DOHH2 (cell line): Measurements from ENCODE around the gene B4GALNT1.

Experiments
- H3F3A ChIP-seq: fragments of 200-600 bp; sonication (generic), shearing (Covaris generic); 2 replicates; pipeline ENCODE4 v1.6.0; 2016; ENCODE audit warnings: antibody characterized with exemption, mild to moderate bottlenecking; ENCODE audit not compliant: control insufficient read depth, insufficient read depth
- H3K27ac ChIP-seq: fragments of 200-600 bp; sonication (generic); 2 replicates; pipeline ENCODE4 v1.5.1; 2014; ENCODE audit warnings: low read depth, mild to moderate bottlenecking, low read length, moderate library complexity
- H3K27me3 ChIP-seq: fragments of 200-600 bp; sonication (generic); 2 replicates; pipeline ENCODE4 v1.6.1; 2014; ENCODE audit warnings: mild to moderate bottlenecking, low read length, mixed read lengths; ENCODE audit not compliant: control insufficient read depth
- H3K36me3 ChIP-seq: fragments of 200-600 bp; sonication (generic); 2 replicates; pipeline ENCODE4 v1.6.1; 2014; ENCODE audit warnings: mild to moderate bottlenecking, low read length, moderate library complexity, mixed read lengths; ENCODE audit not compliant: control insufficient read depth
- H3K4me1 ChIP-seq: fragments of 200-600 bp; sonication (generic); 2 replicates; pipeline ENCODE4 v1.6.1; 2014; ENCODE audit warnings: mild to moderate bottlenecking, low read length, mixed read lengths; ENCODE audit not compliant: control insufficient read depth
- H3K4me2 ChIP-seq: fragments of 200-600 bp; sonication (generic); 2 replicates; pipeline ENCODE4 v1.6.0; 2014; ENCODE audit warnings: mild to moderate bottlenecking, low read length, moderate library complexity
- H3K4me3 ChIP-seq: fragments of 200-600 bp; sonication (generic); 2 replicates; pipeline ENCODE4 v1.5.1; 2014; ENCODE audit warnings: mild to moderate bottlenecking, low read length, mixed read lengths
- H3K79me2 ChIP-seq: fragments of 200-600 bp; sonication (generic); 2 replicates; pipeline ENCODE4 v1.6.1; 2014; ENCODE audit warnings: mild to moderate bottlenecking, low read length, mixed read lengths; ENCODE audit not compliant: control insufficient read depth
- H3K9me2 ChIP-seq: fragments of 200-600 bp; sonication (generic); replicated peaks from 2 replicates; pipeline ENCODE4 v1.6.1; 2014; ENCODE audit warnings: mild to moderate bottlenecking, low read length, mixed read lengths; ENCODE audit not compliant: control insufficient read depth
- H3K9me3 ChIP-seq: fragments of 200-600 bp; sonication (generic); 2 replicates; pipeline ENCODE4 v1.6.1; 2014; ENCODE audit warnings: antibody characterized with exemption, low read length, mixed read lengths; ENCODE audit not compliant: control insufficient read depth, insufficient read depth
- H4K20me1 ChIP-seq: fragments of 200-600 bp; sonication (generic); 2 replicates; pipeline ENCODE4 v1.6.0; 2014; ENCODE audit warnings: low read depth, mild to moderate bottlenecking, antibody characterized with exemption, low read length, moderate library complexity; ENCODE audit not compliant: control insufficient read depth, insufficient read depth
- CTCF ChIP-seq: fragments of 200-600 bp; sonication (generic); IDR thresholded peaks from one replicate; pipeline ENCODE4 v1.5.1; 2014; ENCODE audit warnings: antibody characterized with exemption, mild to moderate bottlenecking, low read depth, low read length; ENCODE audit not compliant: poor library complexity, severe bottlenecking
- EZH2phosphoT487 ChIP-seq: fragments of 200-600 bp; sonication (generic); IDR thresholded peaks from 2 replicates; pipeline ENCODE4 v1.6.1; 2017; ENCODE audit warnings: borderline replicate concordance, mild to moderate bottlenecking, antibody characterized with exemption, low read length, moderate library complexity, mixed read lengths

The B4GALNT1 gene

GRCh38 chr12:57630891-57631433, 2.0 kb downstream of the B4GALNT1 start:
- Histone ChIP-seq H3K79me2 (no peaks in the 10 kb centered on the region), H3K4me3 (no peak overlapping the region), H3K36me3 (no peaks in the 10 kb centered on the region), H3F3A (0 out of 2 replicates have a peak, but pooled peaks cover 2% of the 10 kb centered on the region), H3K4me1 (peaks cover 13% of the 10 kb centered on the region), H4K20me1 (no peaks in the 10 kb centered on the region), H3K27ac (no peak overlapping the region), H3K4me2 (no peak overlapping the region), H3K9me3 (no peaks in the 10 kb centered on the region), H3K27me3 (peaks cover 81% of the 10 kb centered on the region), H3K9me2 (no peaks in the 10 kb centered on the region)
- TF ChIP-seq CTCF (no peak), EZH2phosphoT487 (no peak)

GRCh38 chr12:57629897-57630471, 3.0 kb downstream of the B4GALNT1 start:
- peaks cover 13% of the 10 kb centered on the region for H3K4me1 ChIP-seq
- H3F3A ChIP-seq = 0 out of 2 replicates have a peak, but pooled peaks cover 2% of the 10 kb centered on the region
- no peaks in the 10 kb centered on the region for H3K36me3 ChIP-seq
- H3K9me3 ChIP-seq = no peaks in the 10 kb centered on the region
- no peak overlapping the region for H3K27ac ChIP-seq
- TF ChIP-seq EZH2phosphoT487 = no peak
- no peak for TF ChIP-seq CTCF
- H3K27me3 ChIP-seq = peaks cover 90% of the 10 kb centered on the region
- H4K20me1 ChIP-seq = no peaks in the 10 kb centered on the region
- no peak overlapping the region for H3K4me2 ChIP-seq
- no peaks in the 10 kb centered on the region for H3K79me2 ChIP-seq
- H3K9me2 ChIP-seq = no peaks in the 10 kb centered on the region
- no peak overlapping the region for H3K4me3 ChIP-seq

GRCh38 chr12:57628280-57629191, 4.5 kb downstream of the B4GALNT1 start:
- Histone ChIP-seq H3K4me3 (no peak overlapping the region), H3K79me2 (no peaks in the 10 kb centered on the region), H3K4me1 (peaks cover 13% of the 10 kb centered on the region), H3K27me3 (peaks cover 95% of the 10 kb centered on the region), H3K9me3 (no peaks in the 10 kb centered on the region), H4K20me1 (no peaks in the 10 kb centered on the region), H3K36me3 (no peaks in the 10 kb centered on the region), H3F3A (0 out of 2 replicates have a peak, but pooled peaks cover 2% of the 10 kb centered on the region), H3K27ac (no peak overlapping the region), H3K9me2 (no peaks in the 10 kb centered on the region), H3K4me2 (no peak overlapping the region)
- no peak for TF ChIP-seq CTCF
- TF ChIP-seq EZH2phosphoT487 = no peak
